OCI-LY7 (cell line): Measurements from ENCODE around the gene GJC1. TPM values are rescaled to one million over a fixed set of nuclear protein-coding genes. Genes with fewer than 3 reads are reported as not detected.

Experiments used
- BruUV-seq: library from RNA; stranded (reverse); fragments of 400-500 nt; replicated peaks from 2 replicates; lab custom pipeline; 2021; lab: Mats Ljungman, UMichigan
- CTCF ChIA-PET: fragments of 300-600 bp; sonication (Branson Sonifier 250); formaldehyde crosslinking; loops from one replicate; lab custom pipeline; 2022; ENCODE audit warnings: antibody characterized with exemption; ENCODE audit not compliant: unreplicated experiment; lab: Charles Lee
- POLR2A ChIA-PET: fragments of 300-600 bp; sonication (Branson Sonifier 250); formaldehyde crosslinking; loops from one replicate; lab custom pipeline; 2022; ENCODE audit warnings: antibody characterized with exemption; lab: Charles Lee
- DNase-seq: peaks from one replicate; pipeline ENCODE4 v3.0.0-alpha.2; 2015; ENCODE audit warnings: low spot score
- H2AFZ ChIP-seq: fragments of 200-600 bp; sonication (generic), shearing (Covaris generic); 2 replicates; pipeline ENCODE4 v1.6.1; 2014; ENCODE audit warnings: mild to moderate bottlenecking, antibody characterized with exemption, low read length, moderate library complexity
- H3K27ac ChIP-seq: fragments of 200-600 bp; sonication (generic); 2 replicates; pipeline ENCODE4 v1.5.1; 2014; ENCODE audit warnings: mixed run types, low read depth, mild to moderate bottlenecking, moderate library complexity, low read length, inconsistent platforms; ENCODE audit not compliant: poor library complexity, severe bottlenecking
- H3K36me3 ChIP-seq: fragments of 200-600 bp; sonication (generic); 2 replicates; pipeline ENCODE4 v1.6.1; 2014; ENCODE audit warnings: mild to moderate bottlenecking, antibody characterized with exemption, low read length, moderate library complexity, mixed read lengths; ENCODE audit not compliant: insufficient read depth
- H3K4me1 ChIP-seq: fragments of 200-600 bp; sonication (generic); 2 replicates; pipeline ENCODE4 v1.5.1; 2014; ENCODE audit warnings: mild to moderate bottlenecking, low read length; ENCODE audit not compliant: insufficient read depth, poor library complexity, severe bottlenecking
- H3K4me2 ChIP-seq: fragments of 200-600 bp; sonication (generic); 2 replicates; pipeline ENCODE4 v1.6.1; 2014; ENCODE audit warnings: mild to moderate bottlenecking, low read length
- H3K4me3 ChIP-seq: fragments of 200-600 bp; sonication (generic); 2 replicates; pipeline ENCODE4 v1.5.1; 2014; ENCODE audit warnings: mild to moderate bottlenecking, low read depth, low read length; ENCODE audit not compliant: poor library complexity, severe bottlenecking
- H3K79me2 ChIP-seq: fragments of 200-600 bp; sonication (generic); 2 replicates; pipeline ENCODE4 v1.6.1; 2016; ENCODE audit warnings: low read depth, mild to moderate bottlenecking, low read length, moderate library complexity, mixed read lengths; ENCODE audit not compliant: insufficient read depth
- H3K9me2 ChIP-seq: fragments of 200-600 bp; sonication (generic); 2 replicates; pipeline ENCODE4 v1.6.1; 2016; ENCODE audit warnings: mild to moderate bottlenecking, low read length, mixed read lengths; ENCODE audit not compliant: insufficient read depth
- H3K9me3 ChIP-seq: fragments of 200-600 bp; sonication (generic); 2 replicates; pipeline ENCODE4 v1.6.1; 2014; ENCODE audit warnings: mild to moderate bottlenecking, mixed run types, low read length, mixed read lengths
- H4K20me1 ChIP-seq: fragments of 200-600 bp; sonication (generic); 2 replicates; pipeline ENCODE4 v1.6.1; 2014; ENCODE audit warnings: mild to moderate bottlenecking, antibody characterized with exemption, low read length, moderate library complexity, mixed read lengths; ENCODE audit not compliant: insufficient read depth
- EZH2phosphoT487 ChIP-seq: fragments of 200-600 bp; sonication (generic); IDR thresholded peaks from 2 replicates; pipeline ENCODE4 v1.6.1; 2018; ENCODE audit warnings: low read depth, borderline replicate concordance, mild to moderate bottlenecking, mixed run types, antibody characterized with exemption, low read length, moderate library complexity, mixed read lengths
- intact Hi-C: fragments of 100-400 bp; cut with micrococcal nuclease; formaldehyde crosslinking; loops from one replicate; pipeline ENCODE4 v1.10.0; 2022; ENCODE audit not compliant: unreplicated experiment
- total RNA-seq, 2 experiments: library from RNA; depleted of rRNA in 1 of 2; stranded (reverse); fragments of >200 nt in 1 of 2; shearing (Covaris generic) in 1 of 2; gene quantifications; 2 replicates each; pipeline ENCODE4 v1.2.3, GENCODE V29; 2014 to 2022
- TF ChIP-seq, protein P1 (sequence below): fragments of 200-600 bp; sonication (generic); conservative IDR thresholded peaks from 2 replicates; pipeline ENCODE4 v1.5.1; 2014; ENCODE audit warnings: mild to moderate bottlenecking, antibody characterized with exemption, low read length, moderate library complexity, mixed read lengths

GJC1 gene
- total RNA-seq, 2 experiments from 2014 or later = 14.2 to 19.5 TPM

DNA sequence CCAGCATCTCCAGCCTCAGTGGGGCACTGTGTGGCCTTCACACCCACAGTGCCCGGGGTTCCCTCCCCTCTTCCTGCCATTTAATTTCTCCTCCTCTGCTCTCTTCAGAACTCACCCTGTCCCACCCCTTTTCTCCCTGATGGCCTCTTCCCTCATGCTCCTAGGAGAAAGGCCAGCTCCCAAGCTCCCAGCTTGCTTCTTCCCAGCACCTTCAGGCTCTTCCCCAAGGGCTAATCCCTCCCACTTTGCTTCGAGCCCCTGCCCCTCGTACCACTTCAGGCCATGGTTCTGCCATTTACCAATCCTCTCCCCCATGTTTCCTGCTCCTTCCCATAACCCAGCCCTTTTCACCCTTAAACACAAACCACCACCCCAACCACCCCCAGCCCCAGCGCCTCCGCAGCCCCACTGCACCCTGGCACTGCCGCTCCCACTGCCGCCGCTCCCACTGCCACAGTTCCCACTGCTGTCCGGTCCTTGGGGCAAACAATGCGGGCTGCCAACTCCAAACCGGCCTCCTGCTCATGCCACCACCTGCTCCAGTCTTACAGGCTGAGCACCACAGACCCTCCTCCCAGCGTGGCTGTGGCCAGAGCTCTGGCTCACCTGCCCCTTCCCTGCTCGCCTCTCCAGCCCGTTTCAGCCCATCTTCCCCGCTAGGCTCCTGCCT is 42.7 kb downstream of the GJC1 start:
- Histone ChIP-seq H3K79me2 (no peaks in the 10 kb centered on the region), H3K4me2 (no peak overlapping the region), H4K20me1 (no peaks in the 10 kb centered on the region), H2AFZ (no peak overlapping the region), H3K9me2 (no peaks in the 10 kb centered on the region), H3K4me1 (no peaks in the 10 kb centered on the region), H3K9me3 (no peaks in the 10 kb centered on the region), H3K27ac (no peak overlapping the region), H3K36me3 (no peaks in the 10 kb centered on the region), H3K4me3 (no peak overlapping the region)
- intact Hi-C loops = no loop called here
- TF ChIP-seq EZH2phosphoT487 = no peak
- TF ChIP-seq, protein P1, sequence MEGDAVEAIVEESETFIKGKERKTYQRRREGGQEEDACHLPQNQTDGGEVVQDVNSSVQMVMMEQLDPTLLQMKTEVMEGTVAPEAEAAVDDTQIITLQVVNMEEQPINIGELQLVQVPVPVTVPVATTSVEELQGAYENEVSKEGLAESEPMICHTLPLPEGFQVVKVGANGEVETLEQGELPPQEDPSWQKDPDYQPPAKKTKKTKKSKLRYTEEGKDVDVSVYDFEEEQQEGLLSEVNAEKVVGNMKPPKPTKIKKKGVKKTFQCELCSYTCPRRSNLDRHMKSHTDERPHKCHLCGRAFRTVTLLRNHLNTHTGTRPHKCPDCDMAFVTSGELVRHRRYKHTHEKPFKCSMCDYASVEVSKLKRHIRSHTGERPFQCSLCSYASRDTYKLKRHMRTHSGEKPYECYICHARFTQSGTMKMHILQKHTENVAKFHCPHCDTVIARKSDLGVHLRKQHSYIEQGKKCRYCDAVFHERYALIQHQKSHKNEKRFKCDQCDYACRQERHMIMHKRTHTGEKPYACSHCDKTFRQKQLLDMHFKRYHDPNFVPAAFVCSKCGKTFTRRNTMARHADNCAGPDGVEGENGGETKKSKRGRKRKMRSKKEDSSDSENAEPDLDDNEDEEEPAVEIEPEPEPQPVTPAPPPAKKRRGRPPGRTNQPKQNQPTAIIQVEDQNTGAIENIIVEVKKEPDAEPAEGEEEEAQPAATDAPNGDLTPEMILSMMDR = no peak
- DNase-seq = no peak
- ChIA-PET POLR2A (no interaction called here), CTCF (no interaction called here)
- BruUV-seq = no TSS peak

DNA sequence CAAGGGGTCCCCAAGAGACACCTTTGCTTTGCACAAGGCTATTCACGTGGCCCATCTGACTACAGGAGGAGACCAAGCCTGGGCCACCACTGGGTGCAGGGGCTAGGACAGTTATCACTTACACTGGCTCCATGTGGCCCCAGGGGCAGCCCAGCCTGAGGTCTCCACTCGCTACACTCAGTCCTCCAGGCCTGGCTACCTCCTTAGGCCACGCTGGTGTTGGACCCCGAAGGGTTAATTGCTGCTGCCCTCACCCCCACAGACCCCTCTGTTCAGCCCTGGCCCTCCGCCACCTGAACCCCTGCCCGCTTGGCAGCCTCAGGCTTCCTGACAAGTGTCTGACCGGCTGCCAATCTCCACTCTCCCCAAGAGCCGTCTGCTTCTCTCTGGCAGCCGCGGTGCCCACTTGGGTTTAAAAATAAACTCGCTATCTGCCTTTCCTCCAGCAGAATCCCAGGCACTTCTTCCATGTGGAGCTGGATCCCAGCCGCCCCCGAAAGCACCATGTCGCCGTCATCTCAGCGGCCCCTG is 43.5 kb downstream of the GJC1 start:
- TF ChIP-seq, protein P1 = no peak
- no peak for TF ChIP-seq EZH2phosphoT487
- H3K4me1 ChIP-seq = no peaks in the 10 kb centered on the region
- no peak overlapping the region for H3K4me2 ChIP-seq
- H3K79me2 ChIP-seq = no peaks in the 10 kb centered on the region
- POLR2A ChIA-PET = no interaction called here
- H2AFZ ChIP-seq = no peak overlapping the region
- no TSS peak for BruUV-seq
- H4K20me1 ChIP-seq = no peaks in the 10 kb centered on the region
- H3K4me3 ChIP-seq = no peak overlapping the region
- DNase-seq = no peak
- no peaks in the 10 kb centered on the region for H3K9me2 ChIP-seq
- H3K36me3 ChIP-seq = no peaks in the 10 kb centered on the region
- CTCF ChIA-PET = no interaction called here
- H3K9me3 ChIP-seq = no peaks in the 10 kb centered on the region
- H3K27ac ChIP-seq = no peak overlapping the region
- intact Hi-C loops = no loop called here

GRCh38 chr17:44785921-44786320 is 44.2 kb downstream of the GJC1 start:
- Histone ChIP-seq H3K4me2 (no peak overlapping the region), H2AFZ (no peak overlapping the region), H3K9me3 (no peaks in the 10 kb centered on the region), H3K4me1 (no peaks in the 10 kb centered on the region), H4K20me1 (no peaks in the 10 kb centered on the region), H3K36me3 (no peaks in the 10 kb centered on the region), H3K4me3 (no peak overlapping the region), H3K27ac (no peak overlapping the region), H3K79me2 (no peaks in the 10 kb centered on the region), H3K9me2 (no peaks in the 10 kb centered on the region)
- intact Hi-C loops = no loop called here
- no peak for DNase-seq
- no TSS peak for BruUV-seq
- POLR2A ChIA-PET = no interaction called here
- CTCF ChIA-PET = no interaction called here
- TF ChIP-seq, protein P1 = no peak
- TF ChIP-seq EZH2phosphoT487 = no peak
